Activated T-cell treated with anti-CD3 and anti-CD28 coated beads, Interleukin-2, amount 50 U/mL, for 1 hour (primary cell): ENCODE data around the gene TMEM171.

Source experiments
- DNase-seq: peaks from one replicate; pipeline ENCODE4 v3.0.0-alpha.2; 2020

Gene TMEM171, protein sequence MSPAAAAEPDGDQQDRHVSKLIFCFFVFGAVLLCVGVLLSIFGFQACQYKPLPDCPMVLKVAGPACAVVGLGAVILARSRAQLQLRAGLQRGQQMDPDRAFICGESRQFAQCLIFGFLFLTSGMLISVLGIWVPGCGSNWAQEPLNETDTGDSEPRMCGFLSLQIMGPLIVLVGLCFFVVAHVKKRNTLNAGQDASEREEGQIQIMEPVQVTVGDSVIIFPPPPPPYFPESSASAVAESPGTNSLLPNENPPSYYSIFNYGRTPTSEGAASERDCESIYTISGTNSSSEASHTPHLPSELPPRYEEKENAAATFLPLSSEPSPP

DNA sequence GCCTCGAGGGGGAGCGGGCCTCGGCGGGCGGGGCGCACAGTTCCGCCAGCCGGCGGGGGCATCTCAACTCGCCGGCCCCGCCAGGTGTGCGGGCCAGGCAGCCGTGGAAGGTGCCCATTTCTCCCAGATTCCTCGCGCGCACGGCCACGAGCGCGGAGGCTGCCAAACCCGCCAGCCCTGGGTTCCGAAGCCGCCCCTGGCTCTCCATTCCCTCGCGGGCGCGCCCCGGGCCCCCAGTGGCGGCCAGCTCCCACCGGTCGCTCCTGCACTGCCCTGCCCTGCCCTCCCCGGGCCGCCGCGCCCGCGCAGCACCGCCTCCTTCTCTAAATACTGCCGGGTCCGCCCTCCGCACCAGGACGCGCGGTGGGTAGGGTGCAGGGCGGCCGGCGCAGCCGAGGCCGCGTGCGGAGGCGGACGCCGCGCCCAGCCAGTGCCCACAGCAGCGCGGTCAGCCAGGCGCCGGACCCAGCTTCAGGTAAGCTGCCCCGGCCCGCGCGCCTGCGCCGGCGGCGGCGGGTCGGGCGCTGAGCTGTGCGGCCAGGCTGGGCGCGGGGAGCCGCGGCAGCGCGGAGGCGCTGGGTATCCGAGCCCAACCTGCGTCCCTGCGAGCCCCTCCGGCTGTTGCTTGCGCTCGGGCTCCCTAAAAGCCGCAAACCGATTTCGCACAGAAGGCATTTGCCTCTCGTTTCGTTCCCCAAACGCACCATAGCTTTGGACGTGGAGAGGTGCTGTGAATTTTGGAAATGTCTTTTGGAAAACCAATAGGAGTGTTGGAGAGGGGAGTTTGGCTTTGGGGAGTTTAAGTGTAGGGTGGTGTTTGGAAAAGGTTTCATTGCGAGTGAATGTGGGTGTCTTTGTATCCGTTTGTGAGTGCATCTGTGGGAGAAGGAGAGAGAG lies at the start of gene TMEM171:
TMEM171 (plus strand) TSS at position 354 of the 897 bp plus-strand sequence. CDS start 2,799 bp downstream, outside the sequence.
- no peak for DNase-seq

DNA sequence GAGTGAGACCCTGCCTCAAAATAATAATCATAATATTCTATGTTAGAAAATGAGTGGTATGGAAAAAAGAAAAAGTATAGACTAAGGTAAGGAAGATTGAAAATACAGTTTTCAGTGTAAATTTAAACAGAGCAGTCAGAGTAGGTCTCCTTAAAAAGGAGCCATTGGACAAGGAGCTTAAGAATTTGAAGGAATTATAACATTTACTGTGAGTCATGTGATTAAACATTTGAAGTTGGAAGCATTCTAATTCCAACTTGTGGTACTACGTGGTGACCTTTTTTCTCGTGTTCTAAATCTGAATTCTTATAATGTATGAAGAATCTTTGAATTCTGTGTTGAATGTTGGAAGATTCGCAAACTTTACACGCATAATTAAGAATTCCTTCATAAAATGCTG lies 39.3 kb upstream of the TMEM171 start:
- no peak for DNase-seq

DNA sequence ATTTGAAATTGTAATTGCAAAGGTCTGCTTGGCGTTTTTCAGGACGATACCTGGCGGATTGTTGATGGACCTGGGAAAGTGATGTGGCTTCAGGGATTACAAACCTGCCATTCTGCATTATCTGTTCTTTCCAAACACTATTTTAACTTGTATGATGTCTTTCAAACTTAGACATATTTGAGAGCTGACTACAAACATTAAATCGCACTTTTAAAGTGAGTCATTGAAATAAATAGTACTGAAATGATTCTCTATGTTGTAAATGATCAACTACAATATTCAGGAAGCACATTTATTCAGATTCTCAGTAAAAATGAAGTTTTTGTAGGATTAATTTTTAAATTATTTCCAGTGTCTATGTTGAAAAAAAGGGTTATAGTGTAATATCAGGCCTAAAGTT lies 32.3 kb upstream of the TMEM171 start:
- DNase-seq, result no peak

DNA sequence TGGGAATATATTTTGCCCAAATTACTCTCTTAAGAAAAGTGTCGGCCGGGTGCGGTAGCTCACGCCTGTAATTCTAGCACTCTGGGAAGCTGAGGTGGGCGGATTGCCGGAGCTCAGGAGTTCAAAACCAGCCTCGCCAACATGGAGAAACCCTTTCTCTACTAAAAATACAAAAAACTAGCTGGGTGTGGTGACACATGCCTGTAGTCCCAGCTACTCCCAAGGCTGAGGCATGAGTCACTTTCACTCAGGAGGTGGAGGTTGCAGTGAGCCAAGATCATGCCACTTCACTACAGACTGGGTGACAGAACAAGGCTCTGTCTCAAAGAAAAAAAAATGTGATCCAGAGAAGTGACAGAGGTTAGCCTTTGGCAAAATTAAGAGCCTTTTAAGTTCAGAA lies 26.4 kb upstream of the TMEM171 start:
- DNase-seq, result no peak

DNA sequence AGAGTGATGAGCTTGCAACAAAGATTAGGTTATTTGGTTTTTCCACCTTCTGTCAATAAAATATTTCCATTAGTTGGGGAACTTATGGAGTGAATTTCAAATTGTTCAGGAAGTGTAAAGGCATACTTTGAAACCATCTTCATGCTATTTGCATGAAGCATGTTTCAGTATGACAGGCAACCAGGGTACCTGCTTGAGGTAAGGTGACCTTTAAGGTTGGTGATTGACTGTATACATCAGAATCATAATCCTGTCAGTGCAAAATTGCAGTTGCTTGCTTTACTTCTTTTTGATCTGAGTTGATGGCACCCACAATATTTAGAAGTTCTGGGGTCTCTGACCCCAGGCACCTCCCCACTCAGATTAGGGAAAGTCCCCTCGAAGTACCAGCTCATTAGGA lies 26.0 kb upstream of the TMEM171 start:
- DNase-seq, result no peak

DNA sequence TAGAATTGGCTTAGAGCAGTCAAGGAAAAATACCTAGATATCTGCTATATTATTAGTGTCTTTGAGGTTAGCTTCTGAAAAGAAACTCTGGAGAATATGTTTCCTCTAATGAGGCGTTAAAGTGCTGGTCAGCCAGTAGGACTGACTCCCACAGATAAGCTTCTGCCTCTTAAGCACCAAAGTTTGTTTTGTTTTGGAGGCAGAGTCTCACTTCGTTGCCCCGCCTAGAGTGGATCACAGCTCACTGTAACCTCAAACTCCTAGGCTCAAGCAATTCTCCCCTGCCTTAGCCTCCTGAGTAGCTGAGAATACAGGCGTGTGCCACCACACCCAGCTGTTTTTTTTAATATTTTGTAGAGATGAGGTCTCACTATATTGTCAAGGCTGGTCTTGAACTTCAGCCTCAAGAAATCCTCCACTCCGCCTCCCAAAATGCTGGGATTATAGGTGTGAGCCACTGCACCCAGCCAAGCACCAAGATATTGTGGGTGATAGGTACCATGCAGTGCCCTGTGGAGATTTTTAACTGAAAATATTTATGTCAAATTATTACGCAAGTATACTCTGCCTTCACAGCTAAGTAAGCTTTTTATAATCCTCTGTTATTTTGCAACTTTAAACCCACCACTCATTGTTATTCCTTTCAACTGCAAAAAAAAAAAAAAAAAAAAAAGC lies 24.7 kb upstream of the TMEM171 start:
- no peak for DNase-seq

DNA sequence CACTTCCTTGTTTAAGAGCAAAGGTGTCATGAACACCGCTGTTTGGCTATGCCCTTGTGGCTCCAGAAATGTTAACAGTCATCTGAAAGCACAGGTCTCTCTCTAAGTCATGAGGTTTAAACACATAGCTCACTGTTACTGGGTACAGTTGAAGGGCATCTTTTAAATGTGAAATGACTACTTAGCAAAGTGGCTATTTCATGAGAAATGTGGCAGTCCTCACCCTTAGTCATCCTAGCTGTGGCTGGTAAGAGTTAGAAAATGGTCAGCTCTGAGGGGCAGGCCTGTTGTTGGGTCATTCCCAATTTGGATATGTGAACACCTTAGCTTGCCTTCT lies 24.2 kb upstream of the TMEM171 start:
- no peak for DNase-seq

DNA sequence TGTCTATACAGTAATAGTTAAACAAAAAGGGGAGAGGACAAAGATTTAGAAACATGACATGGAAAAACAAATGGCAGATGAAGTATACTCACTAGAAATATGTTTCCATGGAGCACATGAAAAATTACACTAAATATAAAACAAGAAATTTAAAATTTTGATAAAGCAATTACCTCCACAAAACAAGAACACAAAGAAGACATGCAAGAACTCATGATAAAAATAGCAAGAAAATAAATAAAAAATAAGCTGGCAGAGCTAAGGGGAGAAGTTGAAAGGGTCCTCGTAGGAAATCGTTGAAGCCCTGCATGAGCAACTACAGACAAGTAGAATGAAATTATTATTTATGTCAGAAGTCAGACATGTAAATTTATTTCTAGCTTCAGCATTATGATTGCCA lies 22.6 kb upstream of the TMEM171 start:
- no peak for DNase-seq

DNA sequence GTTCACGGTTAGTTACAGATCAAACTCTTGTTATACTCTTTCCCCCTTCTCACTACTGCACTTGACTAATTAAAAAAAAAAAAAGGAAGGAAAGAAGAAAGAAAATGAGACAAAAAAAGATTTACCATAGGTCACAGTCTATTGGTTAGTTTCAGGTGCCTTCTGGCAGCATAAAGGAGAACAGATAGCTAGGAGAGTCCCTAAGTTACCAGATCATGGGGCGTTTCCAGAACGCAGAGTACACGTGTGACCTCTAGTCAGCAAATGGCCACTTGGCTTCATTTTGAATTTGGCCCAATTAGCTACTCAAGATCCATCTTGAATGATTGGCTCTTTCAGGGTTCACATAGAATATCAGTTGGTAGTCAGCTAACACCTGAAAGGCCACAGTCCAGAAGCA lies 20.3 kb upstream of the TMEM171 start:
- no peak for DNase-seq

DNA sequence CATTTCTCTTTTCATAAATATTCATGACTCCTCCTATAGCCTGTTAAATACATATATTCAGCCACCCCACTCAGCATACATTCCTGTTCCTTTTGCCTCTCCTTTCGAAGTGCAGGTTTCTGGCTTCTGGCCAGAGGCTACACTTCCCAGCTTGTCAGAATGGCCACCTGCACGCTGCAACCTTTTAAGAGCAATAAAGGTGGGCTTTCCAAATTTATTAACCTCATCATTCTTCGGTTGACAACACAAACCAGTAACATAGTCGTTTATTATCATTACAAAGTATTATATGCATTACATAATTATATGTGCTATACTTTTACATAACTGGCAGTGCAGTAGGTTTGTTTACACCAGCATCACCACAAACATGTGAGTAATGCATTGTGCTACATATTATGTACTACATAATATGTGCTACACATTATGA lies 16.5 kb upstream of the TMEM171 start:
- no peak for DNase-seq

DNA sequence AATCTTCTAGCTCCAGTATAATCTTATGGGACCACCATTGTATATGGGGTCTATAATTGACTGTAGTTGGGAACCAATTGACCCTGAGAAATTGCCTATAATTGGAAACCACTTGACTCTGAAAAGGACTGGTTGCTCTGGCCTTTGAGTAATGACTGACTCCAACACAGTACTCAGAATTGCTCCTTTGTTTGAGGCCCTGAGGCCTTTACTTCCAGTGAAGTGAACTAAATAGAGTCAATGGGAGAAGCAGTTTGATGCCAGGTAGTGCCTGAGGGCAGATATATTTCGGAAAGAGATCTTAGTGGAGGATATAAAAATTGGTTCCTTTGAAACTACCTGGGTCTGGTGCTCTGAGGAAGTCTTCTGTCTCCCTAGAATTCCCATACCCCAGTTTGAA lies 16.0 kb upstream of the TMEM171 start:
- DNase-seq, result no peak

DNA sequence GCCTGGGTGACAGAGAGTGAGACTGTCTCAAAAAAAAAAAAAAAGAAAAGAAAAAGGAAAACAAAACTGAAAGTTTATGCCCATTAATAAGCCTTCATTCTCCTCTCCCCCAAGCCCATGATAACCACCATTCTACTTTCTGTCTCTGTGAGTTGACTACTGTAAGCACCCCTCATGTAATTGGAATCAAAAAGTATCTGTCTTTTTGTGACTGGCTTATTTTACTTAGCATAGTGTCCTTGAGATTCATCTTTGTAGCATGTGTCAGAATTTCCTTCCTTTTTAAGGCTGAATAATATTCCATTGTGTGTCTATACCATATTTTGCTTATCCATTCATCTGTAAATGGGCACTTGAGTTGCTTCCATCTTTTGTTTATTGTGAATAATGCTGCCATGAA lies 14.0 kb upstream of the TMEM171 start:
- no peak for DNase-seq

DNA sequence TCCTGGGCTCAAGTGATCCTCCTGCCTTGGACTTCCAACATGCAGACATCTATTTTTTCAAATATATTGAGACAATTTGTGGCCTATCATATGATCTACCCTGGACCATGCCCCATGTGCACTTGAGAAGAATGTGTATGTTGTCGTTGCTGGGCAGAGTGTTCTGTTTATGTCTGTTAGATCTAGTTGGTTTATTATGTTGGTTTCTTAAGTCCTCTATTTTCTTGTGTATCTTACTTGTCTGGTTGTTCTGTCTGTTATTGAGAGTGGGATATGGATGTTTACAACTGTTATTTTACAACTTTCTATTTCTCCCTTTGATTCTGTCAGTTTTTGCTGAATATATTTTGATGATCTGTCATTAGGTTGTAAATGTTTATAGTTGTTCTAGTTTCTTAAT lies 10.2 kb upstream of the TMEM171 start:
- no peak for DNase-seq

DNA sequence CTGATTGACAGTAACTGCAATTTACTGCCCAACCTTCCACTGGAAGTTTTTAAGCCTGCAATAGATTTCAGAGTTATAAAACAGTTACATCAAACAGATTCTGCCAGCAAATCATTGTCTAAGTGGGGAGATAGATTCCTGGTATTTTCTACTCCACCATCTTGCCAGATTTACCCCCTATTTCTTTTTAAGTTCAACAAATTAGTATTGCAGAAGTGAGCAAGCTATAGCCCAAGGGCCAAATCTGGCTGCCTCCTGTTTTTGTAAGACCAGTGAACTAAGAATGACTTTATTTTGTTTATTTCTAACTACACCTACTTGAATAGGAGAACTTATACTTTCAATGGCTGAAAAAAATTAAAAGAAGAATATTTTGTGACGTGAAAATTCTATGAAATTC lies 8.8 kb upstream of the TMEM171 start:
- DNase-seq, result no peak

DNA sequence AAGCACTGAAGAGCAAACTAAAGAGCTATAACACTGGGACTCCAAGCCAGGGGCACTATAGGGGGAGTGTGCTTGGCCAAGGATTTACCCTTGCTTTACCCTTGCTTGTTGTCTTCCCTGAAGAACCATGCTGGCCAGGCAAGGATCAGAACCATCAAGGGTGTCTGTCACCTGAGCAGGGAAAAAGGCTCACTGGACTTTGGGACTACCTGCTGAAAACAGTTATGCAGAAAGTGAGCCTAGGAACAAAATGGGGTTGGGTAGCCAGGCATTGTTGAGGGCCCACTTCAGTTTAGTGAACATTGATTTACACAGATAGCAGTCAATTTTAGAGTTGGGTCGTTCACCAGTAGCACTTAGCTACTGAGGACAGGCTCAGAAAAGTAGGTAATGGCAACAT lies 8.0 kb upstream of the TMEM171 start:
- no peak for DNase-seq

DNA sequence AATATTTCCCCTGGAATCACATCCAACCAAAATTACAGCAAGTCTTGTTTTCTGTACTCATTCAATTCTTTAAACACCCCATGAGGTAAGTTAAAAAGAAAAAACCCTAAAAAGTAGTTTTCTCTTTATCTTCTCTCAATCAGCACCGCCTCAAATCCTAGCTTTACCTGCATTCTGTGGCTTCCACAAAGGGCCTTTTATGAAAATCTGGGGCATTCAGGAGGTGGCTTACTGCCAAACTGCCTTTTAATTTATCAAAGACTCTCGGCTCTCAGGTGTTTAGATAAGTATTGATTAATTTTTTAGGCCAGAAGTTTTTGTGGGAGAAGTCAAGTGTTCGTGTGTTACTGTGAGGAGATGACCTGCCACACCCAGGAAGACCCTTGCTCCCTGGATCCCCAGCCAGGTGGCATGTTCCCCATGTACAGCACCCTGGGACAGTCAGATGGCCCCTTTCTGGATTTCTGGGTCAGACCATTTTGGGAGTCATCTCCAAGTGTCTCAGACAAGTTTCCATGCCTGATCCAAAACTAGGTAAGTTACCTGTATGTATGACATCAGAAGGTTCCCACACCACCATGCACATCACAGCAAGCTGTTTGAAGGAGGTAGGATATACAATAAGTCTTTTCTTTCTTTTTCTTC lies 6.2 kb upstream of the TMEM171 start:
- DNase-seq, result no peak

DNA sequence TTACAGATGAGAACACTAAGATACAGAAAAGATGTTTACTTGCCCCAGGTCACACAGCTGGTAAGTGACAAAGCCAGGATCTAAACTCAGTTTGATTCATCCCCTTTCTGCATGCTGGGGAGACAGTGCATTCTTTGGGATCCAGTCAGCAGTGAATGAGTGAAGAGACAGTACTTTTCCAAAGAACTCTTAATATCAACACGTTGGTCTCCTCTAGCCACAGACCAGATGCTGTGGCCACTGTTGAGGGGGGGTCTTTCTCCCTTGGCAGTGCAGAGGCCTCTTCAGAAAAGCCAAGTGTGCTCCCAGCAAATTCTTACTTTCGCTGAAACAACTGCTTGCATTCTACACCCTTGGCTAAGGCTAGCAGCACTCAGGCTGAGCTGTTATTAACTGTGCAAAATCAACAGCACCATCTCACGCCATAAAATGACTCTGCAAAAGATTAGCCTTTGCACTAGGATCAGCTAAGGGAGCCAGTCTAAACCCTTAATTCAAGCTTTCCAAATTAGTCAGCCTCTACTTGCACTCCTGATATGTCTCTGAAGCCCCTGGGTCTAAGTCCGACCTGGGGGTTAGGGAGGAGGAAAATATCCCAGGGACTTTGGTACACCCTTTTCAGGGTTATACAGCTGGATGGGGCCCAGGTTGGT lies 4.8 kb upstream of the TMEM171 start:
- no peak for DNase-seq

DNA sequence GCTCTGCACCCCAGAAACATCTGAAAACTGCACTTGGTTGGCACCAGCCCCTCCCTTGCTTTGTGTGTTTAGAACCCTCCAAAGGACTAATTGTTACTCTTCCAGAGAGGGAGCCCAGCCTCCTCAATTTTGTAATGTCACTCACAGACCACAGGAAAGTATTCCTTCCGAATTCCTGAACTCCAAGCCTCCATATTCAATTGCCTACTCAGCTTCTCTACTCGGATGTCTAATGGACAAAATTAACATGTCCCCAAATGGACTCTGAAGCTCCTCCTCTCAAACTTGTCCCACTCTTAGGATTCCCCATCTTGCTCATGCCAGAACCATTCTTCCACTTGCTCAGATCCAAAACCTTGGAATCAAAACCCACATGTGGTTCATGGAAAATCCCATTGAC lies 3.9 kb upstream of the TMEM171 start:
- no peak for DNase-seq

DNA sequence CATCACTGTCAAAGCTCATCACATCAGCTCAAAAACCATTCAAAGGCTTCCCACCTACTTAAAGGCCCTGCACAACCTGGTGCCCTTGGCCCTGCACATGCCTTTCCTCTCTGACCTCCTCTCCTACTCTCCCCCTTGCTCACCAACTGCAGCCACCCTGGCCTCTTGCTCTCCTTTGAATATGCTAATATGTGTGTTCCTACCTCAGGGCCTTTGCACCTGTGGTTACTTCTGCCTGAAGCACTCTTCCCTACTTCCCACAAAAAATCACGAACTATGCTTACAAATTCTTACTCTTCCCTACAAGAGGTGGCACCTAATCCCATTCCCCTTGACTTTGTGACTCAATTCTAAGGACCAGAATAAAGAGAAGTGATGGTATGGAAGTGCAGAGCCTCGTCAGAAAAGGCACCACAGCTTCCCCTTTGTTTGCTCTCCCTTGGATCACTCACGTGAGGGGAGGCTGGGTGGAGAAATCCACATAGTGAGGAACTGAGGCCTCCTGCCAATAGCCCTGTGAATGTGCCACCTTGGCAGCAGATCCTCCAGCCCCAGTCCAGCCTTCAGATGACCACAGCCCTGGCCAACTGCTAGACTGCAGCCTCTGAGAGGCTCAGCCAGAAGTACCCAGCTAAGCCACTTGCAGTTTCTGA lies 3.2 kb upstream of the TMEM171 start:
- no peak for DNase-seq

DNA sequence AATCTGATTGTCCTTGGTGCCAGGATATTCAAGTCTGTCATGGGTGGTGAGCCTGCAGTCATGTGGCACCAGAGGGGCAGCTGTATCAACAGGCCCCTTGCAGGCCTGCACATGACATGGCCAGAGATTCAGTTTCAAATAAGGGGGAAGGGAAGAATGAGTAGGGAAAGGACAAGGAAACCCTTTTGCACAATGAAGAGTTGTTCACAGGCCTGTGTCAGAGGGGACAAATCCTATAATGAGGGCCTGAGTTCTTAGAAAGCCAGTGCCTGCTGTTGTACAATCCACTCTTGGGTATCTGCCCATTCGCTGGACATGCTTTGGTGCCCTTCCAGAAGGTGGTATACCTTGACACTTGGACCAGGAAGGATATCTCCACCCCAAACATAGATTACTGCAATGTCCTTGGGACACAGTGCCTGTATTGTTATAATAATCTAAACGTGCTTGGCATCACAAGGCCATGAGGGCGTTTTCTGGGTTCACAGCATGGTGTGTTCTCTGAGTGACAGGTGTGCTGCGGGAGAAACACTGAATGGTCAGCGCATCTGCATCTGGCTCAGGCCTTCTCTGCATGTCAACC lies 1.9 kb upstream of the TMEM171 start:
- no peak for DNase-seq

DNA sequence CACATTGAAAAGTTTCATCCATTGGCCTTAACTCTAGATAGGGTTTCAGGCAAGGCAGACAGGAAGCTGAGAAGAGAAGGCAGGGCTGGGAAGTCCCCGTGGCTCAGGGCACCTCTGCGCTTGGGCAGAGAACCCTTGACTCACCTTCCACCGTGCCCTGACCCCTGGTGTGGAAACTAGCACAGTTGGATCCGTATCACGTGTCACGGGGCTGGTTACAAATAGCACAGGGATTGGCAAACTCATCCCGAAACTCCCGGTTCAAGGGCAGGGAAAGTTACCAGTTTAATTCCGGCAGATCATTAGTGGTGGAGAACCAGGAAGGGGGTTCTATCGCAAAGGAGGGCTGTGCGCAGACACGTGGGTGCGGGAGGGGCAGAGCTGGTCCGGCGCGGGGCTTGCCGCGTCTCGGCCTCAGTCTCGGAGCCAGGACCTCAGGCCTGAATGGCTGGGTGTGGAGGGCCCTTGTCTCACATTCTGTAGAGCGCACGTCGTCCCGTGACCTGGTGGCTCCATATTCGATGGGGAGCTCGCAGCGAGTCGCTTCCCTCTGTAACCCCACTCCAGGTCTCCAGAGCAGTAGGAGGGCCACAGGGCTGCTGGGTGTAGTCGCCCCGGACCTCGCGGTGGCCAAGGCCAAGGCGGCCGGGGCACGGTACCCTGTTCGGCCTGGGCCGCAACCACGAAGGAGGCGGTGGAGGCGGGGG lies 771 bp upstream of the TMEM171 start:
- no peak for DNase-seq
